Natural killer cell (primary cell): ENCODE data around the gene GALNT9. TPM values are rescaled to one million over a fixed set of nuclear protein-coding genes. Genes with fewer than 3 reads are reported as not detected.

Experiments
- ATAC-seq, 3 donors: fragments of 150-1000 bp in 2 of 3; fragments of 200-7000 bp in 1 of 3; cut with Tn5 transposase; 1 replicate in 1 of 3; 2 replicates in 2 of 3; pipeline ENCODE4 v1.10.0; 2021; ENCODE audit warnings: mild to moderate bottlenecking in 2 of 3, moderate library complexity in 2 of 3
- DNase-seq, 2 donors: peaks; one replicate each; pipeline versions ENCODE4 v3.0.0 to v3.0.0-alpha.2; 2013 to 2021; ENCODE audit warnings: mixed read lengths in 1 of 2
- H3K27ac ChIP-seq: one replicate; pipeline ENCODE4 v1.5.1; 2013; ENCODE audit warnings: mild to moderate bottlenecking, low read length
- H3K27me3 ChIP-seq: one replicate; pipeline ENCODE4 v1.6.1; 2013; ENCODE audit warnings: low read length; ENCODE audit not compliant: control insufficient read depth, insufficient read depth
- H3K36me3 ChIP-seq: one replicate; pipeline ENCODE4 v1.6.1; 2013; ENCODE audit warnings: low read length; ENCODE audit not compliant: control insufficient read depth, insufficient read depth
- H3K4me1 ChIP-seq: one replicate; pipeline ENCODE4 v1.6.1; 2013; ENCODE audit warnings: low read length; ENCODE audit not compliant: control insufficient read depth, insufficient read depth
- H3K4me3 ChIP-seq: one replicate; pipeline ENCODE4 v1.5.1; 2013; ENCODE audit warnings: low read length
- H3K9me3 ChIP-seq: one replicate; pipeline ENCODE4 v1.6.1; 2013; ENCODE audit warnings: low read length; ENCODE audit not compliant: control insufficient read depth, insufficient read depth
- H3K27ac Mint-ChIP-seq, 2 donors: one replicate each; pipeline ENCODE4 v1.8.0; 2022; ENCODE audit warnings: mild to moderate bottlenecking in 2 of 2, mixed read lengths in 2 of 2, moderate library complexity in 1 of 2
- H3K27me3 Mint-ChIP-seq, 2 donors: one replicate each; pipeline ENCODE4 v1.8.0; 2022; ENCODE audit warnings: low read depth in 2 of 2, mixed read lengths in 2 of 2
- H3K36me3 Mint-ChIP-seq: one replicate; pipeline ENCODE4 v1.8.0; 2022; ENCODE audit warnings: mixed read lengths
- H3K4me1 Mint-ChIP-seq, 2 donors: one replicate each; pipeline ENCODE4 v1.8.0; 2022; ENCODE audit warnings: mixed read lengths in 2 of 2
- H3K4me3 Mint-ChIP-seq: one replicate; pipeline ENCODE4 v1.8.0; 2022; ENCODE audit warnings: mild to moderate bottlenecking, moderate library complexity, mixed read lengths
- H3K9me3 Mint-ChIP-seq, 2 donors: one replicate each; pipeline ENCODE4 v1.8.0; 2022; ENCODE audit warnings: mixed read lengths in 2 of 2
- WGBS: methylation state at CpG from one replicate; pipeline ENCODE4 v1.1.7; 2013; ENCODE audit warnings: missing lambda C conversion rate; ENCODE audit not compliant: insufficient coverage; 5-methylcytosine and 5-hydroxymethylcytosine counted together
- intact Hi-C: fragments of 100-400 bp; cut with micrococcal nuclease; formaldehyde crosslinking; loops from one replicate; pipeline ENCODE4 v1.14.2; 2022
- total RNA-seq, 4 donors: library from RNA; stranded (reverse); fragments of 120-200 nt in 1 of 4; gene quantifications; one replicate each; pipeline versions ENCODE4 v1.2.3 to v1.2.4, GENCODE V29; 2013 to 2022
- TF ChIP-seq, protein P1 (sequence below): fragments of 200-600 bp; IDR thresholded peaks from one replicate; pipeline ENCODE4 v1.8.0; 2022; ENCODE audit warnings: antibody characterized with exemption

The GALNT9 gene
- total RNA-seq, 3 donors from 2014 or later (not counting 1 experiment from before 2014, with no cell fraction given) = not detected

DNA sequence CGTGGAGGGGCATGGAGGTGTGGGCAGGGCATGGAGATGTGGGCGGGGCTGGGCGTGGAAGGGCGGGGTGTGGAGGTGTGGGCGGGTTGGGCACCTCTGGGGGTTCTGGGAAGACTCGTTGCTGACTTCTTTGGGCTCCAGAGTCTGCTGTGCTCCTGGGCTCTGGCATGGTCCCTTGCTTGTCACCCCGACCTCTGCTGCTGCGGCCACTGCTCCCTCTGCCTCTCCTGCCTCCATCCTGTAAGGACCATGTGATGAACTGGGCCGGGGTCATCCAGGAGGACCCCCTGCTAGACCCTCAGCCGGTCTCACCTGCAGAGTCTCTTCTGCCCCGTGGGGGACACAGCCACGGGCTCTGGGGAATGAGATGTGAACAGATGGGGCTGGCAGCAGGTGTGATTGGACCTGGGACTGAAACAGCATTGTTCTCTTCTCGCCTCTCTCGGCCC, 169.8 kb downstream of the GALNT9 start:
- no peak overlapping the region for H3K4me3 Mint-ChIP-seq
- Histone ChIP-seq H3K4me3 (no peak overlapping the region), H3K36me3 (peaks cover 10% of the 10 kb centered on the region), H3K9me3 (no peaks in the 10 kb centered on the region), H3K4me1 (peaks cover 17% of the 10 kb centered on the region), H3K27me3 (no peaks in the 10 kb centered on the region), H3K27ac (no peak overlapping the region)
- no peaks in the 10 kb centered on the region for H3K27me3 Mint-ChIP-seq
- TF ChIP-seq, protein P1, sequence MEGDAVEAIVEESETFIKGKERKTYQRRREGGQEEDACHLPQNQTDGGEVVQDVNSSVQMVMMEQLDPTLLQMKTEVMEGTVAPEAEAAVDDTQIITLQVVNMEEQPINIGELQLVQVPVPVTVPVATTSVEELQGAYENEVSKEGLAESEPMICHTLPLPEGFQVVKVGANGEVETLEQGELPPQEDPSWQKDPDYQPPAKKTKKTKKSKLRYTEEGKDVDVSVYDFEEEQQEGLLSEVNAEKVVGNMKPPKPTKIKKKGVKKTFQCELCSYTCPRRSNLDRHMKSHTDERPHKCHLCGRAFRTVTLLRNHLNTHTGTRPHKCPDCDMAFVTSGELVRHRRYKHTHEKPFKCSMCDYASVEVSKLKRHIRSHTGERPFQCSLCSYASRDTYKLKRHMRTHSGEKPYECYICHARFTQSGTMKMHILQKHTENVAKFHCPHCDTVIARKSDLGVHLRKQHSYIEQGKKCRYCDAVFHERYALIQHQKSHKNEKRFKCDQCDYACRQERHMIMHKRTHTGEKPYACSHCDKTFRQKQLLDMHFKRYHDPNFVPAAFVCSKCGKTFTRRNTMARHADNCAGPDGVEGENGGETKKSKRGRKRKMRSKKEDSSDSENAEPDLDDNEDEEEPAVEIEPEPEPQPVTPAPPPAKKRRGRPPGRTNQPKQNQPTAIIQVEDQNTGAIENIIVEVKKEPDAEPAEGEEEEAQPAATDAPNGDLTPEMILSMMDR = no peak
- H3K36me3 Mint-ChIP-seq = no peaks in the 10 kb centered on the region
- no peak for DNase-seq
- peak overlapping the region in 1 of 2 donors; percentile 13 for H3K27ac Mint-ChIP-seq
- intact Hi-C loops = loop anchor here (10.0 kb wide), 1 partner anchor 365 kb away; no protein-coding TSS in a partner anchor
- H3K4me1 Mint-ChIP-seq = peaks cover 0 to 5% of the 10 kb centered on the region in 2 donors
- no peak for ATAC-seq
- H3K9me3 Mint-ChIP-seq = no peaks in the 10 kb centered on the region
- WGBS = 90% methylated on average over 14 of the region's 14 CpGs

DNA sequence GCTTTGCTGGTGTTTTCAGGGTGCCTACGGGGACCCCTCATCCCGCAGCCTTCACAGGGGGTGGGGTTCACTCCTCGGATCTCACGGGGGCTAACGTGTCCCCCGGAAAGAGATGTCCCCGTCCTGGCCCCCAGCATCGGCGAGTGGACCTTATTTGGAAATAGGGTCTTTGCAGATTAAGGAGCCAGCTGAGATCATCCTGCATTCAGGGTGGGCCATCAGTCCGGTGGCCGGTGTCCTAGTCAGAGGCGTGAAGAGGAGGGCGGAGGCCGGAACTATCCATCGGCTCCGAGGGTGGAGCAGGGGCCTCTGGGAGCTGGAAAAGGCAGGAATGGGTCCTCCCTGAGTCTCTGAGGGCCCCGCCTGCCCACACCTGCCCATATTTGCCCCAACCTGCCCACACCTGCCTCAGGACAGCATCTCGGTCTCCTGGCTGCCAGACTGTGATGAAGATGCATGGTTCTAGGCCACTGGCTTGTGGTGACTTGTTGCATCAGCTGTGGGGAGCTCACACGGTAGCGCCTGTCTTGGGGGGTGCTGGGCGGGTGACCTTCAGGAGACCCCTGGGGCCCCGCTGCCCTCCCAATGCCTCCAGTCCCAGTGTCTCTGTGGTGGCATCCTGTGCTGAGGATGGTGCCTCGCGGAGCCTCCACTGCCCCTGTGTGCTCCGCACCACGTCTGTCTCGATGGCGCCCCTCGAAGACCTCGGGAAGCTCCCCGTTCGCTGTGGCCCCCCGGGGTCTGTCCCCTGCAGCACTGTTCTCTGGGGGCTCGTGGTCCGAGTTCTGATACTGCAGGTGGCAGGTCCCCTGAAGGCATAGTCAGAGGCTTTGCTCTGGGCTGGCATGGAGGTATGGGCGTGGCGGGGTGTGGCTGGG, 170.5 kb downstream of the GALNT9 start:
- no peaks in the 10 kb centered on the region for H3K27me3 Mint-ChIP-seq
- Histone ChIP-seq H3K27ac (no peak overlapping the region), H3K36me3 (peaks cover 10% of the 10 kb centered on the region), H3K27me3 (no peaks in the 10 kb centered on the region), H3K4me3 (no peak overlapping the region), H3K9me3 (no peaks in the 10 kb centered on the region), H3K4me1 (peaks cover 23% of the 10 kb centered on the region)
- no peak overlapping the region for H3K4me3 Mint-ChIP-seq
- no peaks in the 10 kb centered on the region for H3K36me3 Mint-ChIP-seq
- no peak overlapping the region for H3K27ac Mint-ChIP-seq
- H3K9me3 Mint-ChIP-seq = no peaks in the 10 kb centered on the region
- 93% methylated on average over 37 of the region's 37 CpGs for WGBS
- H3K4me1 Mint-ChIP-seq = peaks cover 0 to 10% of the 10 kb centered on the region in 2 donors
- DNase-seq = no peak
- TF ChIP-seq, protein P1 = no peak
- ATAC-seq = no peak
- intact Hi-C loops = loop anchor here (10.0 kb wide), 1 partner anchor 366 kb away; no protein-coding TSS in a partner anchor

DNA sequence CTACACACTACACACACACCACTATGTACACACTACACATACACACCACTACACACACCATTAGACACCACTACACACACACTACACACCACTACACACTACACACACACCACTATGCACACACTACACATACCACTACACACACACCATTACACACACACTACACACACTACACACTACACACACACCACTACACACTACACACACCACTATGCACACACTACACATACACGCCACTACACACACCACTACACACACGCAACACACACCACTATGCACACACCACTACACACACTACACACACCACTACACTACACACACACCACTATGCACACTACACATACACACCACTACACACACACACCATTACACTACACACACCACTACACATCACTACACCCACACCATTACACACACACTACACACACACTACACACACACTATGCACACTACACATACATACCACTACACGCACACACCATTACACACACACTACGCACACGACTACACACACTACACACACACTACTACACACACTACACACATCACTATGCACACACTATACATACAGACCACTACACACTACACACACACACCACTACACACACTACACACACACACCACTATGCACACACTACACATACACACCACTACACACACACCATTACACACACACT, 171.5 kb downstream of the GALNT9 start:
- DNase-seq (no peak), ATAC-seq (no peak)
- Histone ChIP-seq H3K9me3 (no peaks in the 10 kb centered on the region), H3K4me3 (no peak overlapping the region), H3K36me3 (peaks cover 10% of the 10 kb centered on the region), H3K27ac (no peak overlapping the region), H3K4me1 (peaks cover 20% of the 10 kb centered on the region), H3K27me3 (no peaks in the 10 kb centered on the region)
- TF ChIP-seq, protein P1 = no peak
- WGBS = 94% methylated on average over 5 of the region's 5 CpGs
- Mint-ChIP-seq H3K4me3 (no peak overlapping the region), H3K36me3 (no peaks in the 10 kb centered on the region), H3K27me3 (no peaks in the 10 kb centered on the region), H3K27ac (no peak overlapping the region), H3K4me1 (peaks cover 0 to 5% of the 10 kb centered on the region in 2 donors), H3K9me3 (no peaks in the 10 kb centered on the region)
- intact Hi-C loops = loop anchor here (10.0 kb wide), 1 partner anchor 367 kb away; no protein-coding TSS in a partner anchor
